ENCODE results near the gene TJP2. TPM values are rescaled to one million over a fixed set of nuclear protein-coding genes. Genes with fewer than 3 reads are reported as not detected.

The TJP2 gene
- total RNA-seq, 1 donor from 2014 or later: 106 TPM

DNA sequence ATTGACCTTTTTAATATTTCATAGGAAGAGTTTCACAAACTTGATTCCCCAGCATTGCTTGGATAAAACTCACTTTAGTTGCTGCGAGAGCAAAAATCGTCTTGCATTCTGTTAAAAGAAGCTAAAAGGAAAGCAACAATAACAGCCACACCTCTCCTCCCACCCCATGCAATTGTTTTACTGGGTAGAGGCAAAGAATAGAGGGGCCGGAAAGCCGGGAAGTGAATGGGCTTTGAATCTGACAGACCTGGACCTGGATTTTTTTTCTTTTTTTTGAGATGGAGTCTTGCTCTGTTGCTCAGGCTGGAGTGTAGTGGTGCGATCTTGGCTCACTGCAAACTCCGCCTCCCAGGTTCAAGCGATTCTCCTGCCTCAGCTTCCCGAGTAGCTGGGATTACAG lies 9.5 kb upstream of the TJP2 start:
- peak; percentile 43 for DNase-seq

GRCh38 chr9:69165581-69165980 lies 8.5 kb upstream of the TJP2 start:
- no peak for DNase-seq

DNA sequence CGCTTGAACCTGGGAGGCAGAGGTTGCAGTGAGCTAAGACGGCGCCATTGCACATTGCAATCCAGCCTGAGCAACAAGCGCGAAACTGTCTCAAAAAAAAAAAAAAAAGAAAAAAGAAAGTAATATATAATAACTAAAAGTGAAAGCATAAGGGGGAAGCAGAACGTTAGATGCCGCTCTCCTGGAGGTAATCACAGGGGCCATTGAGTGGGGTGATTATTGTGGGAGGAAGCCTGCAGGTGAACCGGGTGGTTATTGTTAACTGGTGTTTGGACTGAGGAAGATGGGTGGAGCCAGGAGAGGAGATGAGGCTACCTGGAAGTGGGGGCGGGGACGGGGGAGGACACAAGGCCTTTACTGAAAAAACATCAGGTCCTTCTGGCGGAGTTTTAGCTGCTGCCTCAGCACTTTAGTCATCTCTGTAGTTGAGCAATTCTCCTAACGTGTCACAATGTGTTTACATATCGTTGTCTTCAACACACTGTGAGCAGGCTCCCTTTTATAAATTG lies 5.3 kb upstream of the TJP2 start:
- no peak for DNase-seq

GRCh38 chr9:69170231-69170630 lies 3.8 kb upstream of the TJP2 start:
- DNase-seq: no peak

- DNase-seq: peak; percentile 89
Observed at GRCh38 chr9:69171049-69171448, 3.0 kb upstream of the TJP2 start.

DNA sequence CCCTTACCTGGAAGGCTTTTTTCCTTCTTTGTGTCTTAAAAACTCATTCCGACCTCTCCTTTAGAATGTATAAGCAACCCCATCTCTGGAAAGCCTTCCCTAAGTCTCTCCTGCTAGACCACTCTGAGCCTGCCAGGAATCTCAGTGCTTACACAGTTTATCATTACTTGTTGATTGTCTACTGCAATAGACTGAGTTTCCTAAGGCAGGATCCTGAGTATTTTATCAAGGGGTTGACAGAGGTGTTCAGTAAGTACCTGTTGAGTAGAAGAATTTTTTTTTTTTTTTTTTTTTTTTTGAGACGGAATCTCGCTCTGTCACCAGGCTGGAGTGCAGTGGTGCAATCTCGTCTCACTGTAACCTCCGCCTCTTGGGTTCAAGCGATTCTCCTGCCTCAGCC lies 2.6 kb upstream of the TJP2 start:
- no peak for DNase-seq

GRCh38 chr9:69172895-69173294 lies 1.2 kb upstream of the TJP2 start:
- peak; percentile 44 for DNase-seq

GRCh38 chr9:69173497-69173890 lies 583 bp upstream of the TJP2 start:
- DNase-seq: no peak

DNA sequence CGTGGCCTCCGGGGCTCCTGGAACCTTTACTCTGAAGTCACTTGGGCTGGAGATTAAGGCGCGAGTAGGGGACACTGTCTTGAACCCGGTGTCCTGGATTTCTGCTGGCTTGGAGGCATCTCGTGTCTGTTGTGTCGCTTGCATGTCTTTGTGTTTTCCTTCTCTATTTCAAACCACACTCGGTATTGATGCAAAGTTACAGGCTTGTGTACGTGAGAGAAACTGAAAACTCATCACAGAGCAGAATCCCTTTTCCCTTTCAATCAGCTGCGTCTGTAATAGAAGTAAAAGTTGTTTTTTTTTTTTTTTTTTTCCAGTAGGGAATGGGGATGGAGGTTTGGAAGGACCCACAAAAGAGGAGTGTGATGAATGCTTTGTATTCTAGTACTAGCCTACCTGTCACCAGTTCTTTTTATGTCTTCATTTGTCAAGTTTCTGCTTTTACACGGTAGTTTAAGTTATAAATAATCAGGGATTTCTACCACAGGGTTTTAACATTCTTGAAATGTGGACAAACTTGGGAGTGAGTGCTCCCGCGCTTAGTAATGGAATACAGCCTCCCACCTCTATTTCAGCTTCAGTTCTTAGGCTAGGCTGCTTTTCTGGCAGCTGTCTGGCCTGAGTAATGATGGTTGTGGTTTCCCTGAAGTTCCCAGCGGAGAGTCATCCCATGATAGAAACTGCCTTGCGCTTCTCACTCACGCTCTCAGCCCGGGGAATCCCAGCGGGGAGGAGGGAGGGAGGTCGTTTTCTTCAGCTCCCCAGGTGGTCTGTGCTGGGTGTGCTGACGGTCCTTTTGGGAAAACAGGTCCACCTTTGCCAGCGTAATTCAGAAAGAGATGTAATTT lies 763 bp downstream of the TJP2 start:
- DNase-seq: peak; percentile 77

DNA sequence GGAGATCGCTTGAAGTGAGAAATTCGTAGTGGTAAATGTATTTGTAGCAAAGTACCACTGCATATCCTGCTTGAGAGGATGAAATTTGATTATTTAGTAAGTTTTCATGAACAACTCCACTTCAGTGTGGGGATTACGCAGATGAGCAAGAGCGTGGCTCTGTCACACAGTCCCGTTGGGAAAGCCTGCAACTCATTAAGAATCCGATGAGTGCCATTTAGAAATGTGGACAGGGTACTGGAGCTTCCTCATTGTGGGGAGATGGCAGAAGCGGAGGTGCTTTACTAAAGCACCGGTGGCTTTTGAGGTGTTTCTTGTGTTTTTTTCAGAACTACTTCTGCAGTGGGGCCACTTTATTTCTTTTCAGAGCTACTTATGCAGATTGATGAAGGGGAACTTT lies 1.4 kb downstream of the TJP2 start:
- DNase-seq: no peak

- no peak for DNase-seq
Observed at GRCh38 chr9:69176471-69177171, 2.5 kb downstream of the TJP2 start.

- peak; percentile 41 for DNase-seq
Observed at GRCh38 chr9:69178583-69179011, 4.5 kb downstream of the TJP2 start.

GRCh38 chr9:69179037-69179436 lies 5.0 kb downstream of the TJP2 start:
- no peak for DNase-seq

GRCh38 chr9:69180200-69180599 lies 6.1 kb downstream of the TJP2 start:
- no peak for DNase-seq

GRCh38 chr9:69180670-69181069 lies 6.6 kb downstream of the TJP2 start:
- peak; percentile 99 for DNase-seq

GRCh38 chr9:69181908-69182353 lies 7.9 kb downstream of the TJP2 start:
- peak; percentile 47 for DNase-seq

DNA sequence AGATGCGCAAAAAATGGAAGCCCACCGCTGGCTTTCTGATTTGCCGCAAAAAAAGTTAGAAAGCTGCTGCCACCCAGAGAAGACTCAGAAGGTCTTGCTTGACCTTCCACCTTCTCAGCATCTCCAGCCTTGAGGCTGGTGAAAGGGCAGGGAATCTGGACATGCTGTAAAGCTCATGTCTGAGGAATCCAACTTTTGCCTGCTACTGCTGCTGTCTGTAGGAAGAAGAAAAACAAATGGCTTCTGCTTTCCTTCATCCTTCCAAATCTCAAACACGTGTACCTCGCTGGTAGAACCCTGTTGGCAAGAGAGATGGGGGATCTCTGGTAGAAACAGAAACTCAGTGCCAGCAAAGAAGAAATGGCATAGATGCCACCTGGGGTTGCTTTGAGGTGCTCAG lies 10.2 kb downstream of the TJP2 start:
- no peak for DNase-seq

DNA sequence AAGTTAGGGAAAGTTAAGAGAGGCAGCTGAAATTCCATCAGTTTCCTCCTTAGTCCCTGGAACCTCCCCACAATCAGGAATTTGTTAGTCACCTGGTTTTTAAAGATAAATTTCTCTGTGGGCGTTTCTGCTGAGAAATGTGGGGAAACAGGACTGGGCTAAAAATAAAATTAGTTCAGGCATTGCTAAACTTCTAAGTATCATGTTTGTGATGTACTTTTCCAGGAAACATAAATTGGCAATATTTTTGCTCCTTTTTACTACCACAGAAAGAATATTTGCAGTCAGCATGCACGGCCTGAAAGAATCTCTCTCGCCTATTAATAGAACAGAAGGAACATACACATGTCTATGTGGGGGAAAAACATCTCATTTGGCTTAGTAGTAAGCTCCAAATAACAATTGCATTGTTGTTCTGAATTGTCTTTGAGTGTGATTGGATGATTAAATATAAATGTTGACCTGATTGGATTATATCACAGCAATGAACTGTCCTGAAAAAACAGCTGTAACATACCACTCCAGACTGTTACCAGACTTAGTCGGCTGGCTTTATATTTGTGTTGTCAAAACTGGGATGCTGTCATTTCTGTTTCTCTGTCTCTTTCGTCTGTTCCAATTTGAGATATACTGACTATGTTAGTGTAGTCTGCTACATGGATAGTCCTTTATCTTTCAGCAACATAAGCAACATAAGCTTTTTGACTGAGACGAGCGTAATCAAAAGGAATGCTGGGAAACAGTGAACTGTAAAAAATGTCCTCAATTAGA lies 12.9 kb downstream of the TJP2 start:
- DNase-seq: peak; percentile 69

- DNase-seq: no peak
Observed at GRCh38 chr9:69188975-69189374, 14.9 kb downstream of the TJP2 start.

DNA sequence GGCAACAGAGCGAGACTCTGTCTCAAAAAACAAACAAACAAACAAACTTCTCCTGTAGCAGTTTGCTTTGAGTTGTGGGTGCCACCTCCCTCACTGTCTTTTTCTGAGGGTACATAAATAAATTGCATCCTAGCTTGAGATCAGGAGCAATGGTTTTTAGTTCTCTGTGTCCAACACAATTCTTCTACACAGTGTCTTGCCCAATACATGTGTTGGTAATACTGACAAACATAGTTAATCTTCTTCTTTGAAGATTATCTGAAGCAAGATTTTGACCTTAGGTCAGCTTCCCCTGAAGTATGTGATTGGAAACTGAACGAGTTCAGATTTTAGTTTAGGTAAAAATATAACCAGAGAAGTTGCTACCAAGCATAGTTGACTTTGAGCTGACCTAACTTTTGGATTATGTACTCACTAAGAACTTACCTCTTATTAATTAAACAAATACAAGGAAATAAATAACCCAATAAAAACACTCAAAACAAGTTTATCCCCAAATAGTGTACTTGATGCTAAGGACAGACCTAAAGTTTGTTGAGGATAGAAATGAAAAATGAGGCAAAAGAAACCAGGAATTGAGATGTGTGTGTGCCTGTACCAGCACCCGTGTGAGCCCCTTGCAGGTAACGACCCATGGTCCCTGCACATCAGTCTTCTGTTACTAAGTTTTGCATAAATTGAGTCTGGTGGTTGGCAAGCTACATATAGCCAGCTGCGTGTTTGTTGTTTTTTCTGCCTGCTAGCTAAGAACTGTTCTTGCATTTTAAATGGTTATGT lies 16.2 kb downstream of the TJP2 start:
- no peak for DNase-seq

DNA sequence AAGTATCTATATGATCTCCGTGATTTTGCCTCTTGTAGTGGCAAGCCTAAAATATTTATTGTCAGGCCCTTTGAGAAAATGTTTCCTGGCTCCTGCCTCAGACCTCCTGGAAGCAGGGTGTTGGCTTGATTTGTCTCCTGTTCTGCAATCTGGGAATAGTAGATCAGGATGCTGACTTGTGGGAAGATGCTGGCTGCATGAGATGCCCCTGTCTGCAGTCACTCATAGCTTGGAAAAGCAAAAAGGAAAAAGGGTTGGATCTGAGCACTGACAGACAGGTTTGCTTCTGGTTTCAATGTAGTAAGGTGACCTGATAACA lies 16.7 kb downstream of the TJP2 start:
- DNase-seq: no peak

DNA sequence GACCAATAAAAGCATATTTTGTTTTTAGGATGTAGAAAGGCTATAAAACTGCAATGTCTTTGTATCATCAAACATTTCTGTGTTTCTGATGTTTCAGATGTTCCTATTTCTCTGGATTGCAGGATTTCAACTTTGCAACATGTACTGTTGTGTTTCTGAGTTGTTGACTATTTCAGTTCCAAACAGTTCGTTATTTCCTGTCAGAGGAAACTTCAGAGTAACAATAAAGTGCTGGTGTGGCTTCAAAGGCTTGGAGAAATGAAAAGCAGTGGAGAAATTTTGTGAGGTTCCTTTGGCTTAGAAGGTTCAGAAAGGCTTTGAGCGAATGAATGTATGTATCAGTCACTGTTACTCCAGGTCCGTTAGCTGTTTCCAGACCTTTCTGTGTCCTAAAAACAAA lies 17.2 kb downstream of the TJP2 start:
- no peak for DNase-seq

All from dermis blood vessel endothelial cell (primary cell).